HepG2 (cell line): ENCODE measurements around the gene LINGO3. TPM values are rescaled to one million over a fixed set of nuclear protein-coding genes. Genes with fewer than 3 reads are reported as not detected.

Source experiments
- ATAC-seq: fragments of 200-7000 bp; cut with Tn5 transposase; 3 replicates; pipeline ENCODE4 v1.9.1; 2020; ENCODE audit warnings: mild to moderate bottlenecking, moderate library complexity
- BruUV-seq: library from RNA; stranded (reverse); fragments of 400-500 nt; replicated peaks from 2 replicates; lab custom pipeline; 2021; lab: Mats Ljungman, UMichigan
- CTCF ChIA-PET: fragments of 300-600 bp; formaldehyde crosslinking; extraction: SDS; loops from one replicate; lab custom pipeline; 2021; ENCODE audit warnings: low total read pairs, inconsistent platforms, low intra/inter-chr PET ratio; lab: Yijun Ruan, JAX
- POLR2A ChIA-PET: fragments of 350-600 bp; sonication (Branson Sonifier 250); formaldehyde crosslinking; loops from one replicate; lab custom pipeline; 2020; ENCODE audit warnings: antibody characterized with exemption, inconsistent platforms; lab: Yijun Ruan, JAX
- DNase-seq: peaks from one replicate; pipeline ENCODE4 v3.0.0-alpha.2; 2015; ENCODE audit warnings: low spot score
- FAIRE-seq: peaks from 3 replicates; lab custom pipeline; 2011; peaks lifted over from hg19 to GRCh38; lab: Jason Lieb, UNC
- H2AFZ ChIP-seq: one replicate; pipeline ENCODE4 v1.6.1; 2011; ENCODE audit warnings: low read length, inconsistent platforms
- H3K27ac ChIP-seq: fragments of 300-600 bp; 3 replicates; pipeline ENCODE4 v1.8.0; 2011; ENCODE audit warnings: mixed run types, mild to moderate bottlenecking, mixed read lengths, low read length, inconsistent platforms; ENCODE audit not compliant: insufficient read depth; ENCODE audit errors: extremely low read length
- H3K27me3 ChIP-seq, 2 experiments: fragments of 200-600 bp in 1 of 2; 2 replicates in 1 of 2; 3 replicates in 1 of 2; pipeline versions ENCODE4 v1.6.0 to v1.8.0; 2011; ENCODE audit warnings: low read length in 2 of 2, mild to moderate bottlenecking in 2 of 2, moderate library complexity in 2 of 2, inconsistent platforms in 1 of 2; ENCODE audit not compliant: insufficient read depth in 2 of 2, control insufficient read depth in 1 of 2
- H3K36me3 ChIP-seq, 2 experiments: fragments of 200-600 bp in 1 of 2; replicated peaks in 1 of 2; 2 replicates in 1 of 2; 3 replicates in 1 of 2; pipeline versions ENCODE4 v1.5.1 to v1.8.0; 2011; ENCODE audit warnings: low read length in 2 of 2, inconsistent platforms in 1 of 2; ENCODE audit not compliant: insufficient read depth in 2 of 2, control insufficient read depth in 1 of 2
- H3K4me1 ChIP-seq: 2 replicates; pipeline ENCODE4 v1.5.1; 2012; ENCODE audit warnings: low read length, inconsistent platforms; ENCODE audit not compliant: insufficient read depth
- H3K4me2 ChIP-seq: 2 replicates; pipeline ENCODE4 v1.6.0; 2011; ENCODE audit warnings: low read depth, low read length, inconsistent platforms
- H3K4me3 ChIP-seq, 3 experiments: fragments of 200-600 bp in 1 of 3; sonication (generic), shearing (Covaris generic) in 1 of 3; replicated peaks in 1 of 3; 2 replicates each; pipeline ENCODE4 v1.5.1; 2011 to 2016; ENCODE audit warnings: low read length in 3 of 3, inconsistent platforms in 2 of 3, low read depth in 2 of 3, mild to moderate bottlenecking in 2 of 3, control low read depth in 1 of 3, mixed read lengths in 1 of 3; ENCODE audit not compliant: insufficient read depth in 1 of 3
- H3K79me2 ChIP-seq: one replicate; pipeline ENCODE4 v1.6.1; 2011; ENCODE audit warnings: low read length, inconsistent platforms; ENCODE audit not compliant: insufficient read depth
- H3K9ac ChIP-seq: 2 replicates; pipeline ENCODE4 v1.6.0; 2011; ENCODE audit warnings: mild to moderate bottlenecking, low read depth, low read length, inconsistent platforms; ENCODE audit not compliant: insufficient read depth
- H3K9me3 ChIP-seq: 2 replicates; pipeline ENCODE4 v1.5.1; 2012; ENCODE audit warnings: mild to moderate bottlenecking, low read length
- H4K20me1 ChIP-seq: 2 replicates; pipeline ENCODE4 v1.6.0; 2011; ENCODE audit warnings: inconsistent platforms, mild to moderate bottlenecking, low read length, moderate library complexity; ENCODE audit not compliant: insufficient read depth
- BRD4 ChIP-seq: sonication (generic); formaldehyde crosslinking; IDR thresholded peaks from 2 replicates; pipeline ENCODE4 v1.4.0; 2020; ENCODE audit warnings: missing genetic modification reagents
- ONECUT2 ChIP-seq: sonication (generic); formaldehyde crosslinking; IDR thresholded peaks from 2 replicates; pipeline ENCODE4 v1.4.0; 2020; ENCODE audit warnings: missing genetic modification reagents
- RBFOX2 ChIP-seq: fragments of 200-400 bp; formaldehyde crosslinking; IDR thresholded peaks from 2 replicates; pipeline ENCODE4 v1.6.1; 2017; ENCODE audit warnings: low read depth, mild to moderate bottlenecking, low read length
- STAG1 ChIP-seq: sonication (generic); formaldehyde crosslinking; IDR thresholded peaks from 2 replicates; pipeline ENCODE4 v1.4.0; 2020; ENCODE audit warnings: missing genetic modification reagents
- ZNF264 ChIP-seq: sonication (generic); formaldehyde crosslinking; IDR thresholded peaks from 2 replicates; pipeline ENCODE4 v1.4.0; 2020; ENCODE audit warnings: missing genetic modification reagents
- ZNF354B ChIP-seq: sonication (generic); formaldehyde crosslinking; IDR thresholded peaks from 2 replicates; pipeline ENCODE4 v1.8.0; 2022; ENCODE audit warnings: mild to moderate bottlenecking, missing genetic modification reagents
- WGBS: methylation state at CpG from one replicate; pipeline ENCODE4 v1.1.6; 2017; ENCODE audit warnings: low lambda C conversion rate; 5-methylcytosine and 5-hydroxymethylcytosine counted together
- in situ Hi-C: cut with HindIII; loops from 2 replicates; pipeline ENCODE4 v1.10.0; 2017; ENCODE audit warnings: low pct_unique_long_range_greater_than_20kb; ENCODE audit not compliant: extremely low pct_ligation_motif_present
- intact Hi-C: fragments of 100-400 bp; cut with micrococcal nuclease; formaldehyde crosslinking; loops from one replicate; pipeline ENCODE4 v1.10.0; 2022; ENCODE audit not compliant: unreplicated experiment
- polyA plus RNA-seq, 8 experiments: library from polyadenylated mRNA; depleted of rRNA in 3 of 8; stranded (reverse) in 7 of 8; unstranded in 1 of 8; fragments of >200 nt; fragmentation: Illumina TruSeq in 4 of 8; extraction: Trizol in 4 of 8; gene quantifications; 2 replicates each; pipeline versions ENCODE4 v1.2.1 to v1.2.3, GENCODE V29; 2011 to 2016; ENCODE audit warnings: low read depth in 4 of 8, missing spikeins in 1 of 8, mixed read lengths in 1 of 8; ENCODE audit not compliant: insufficient read depth in 1 of 8
- total RNA-seq, 5 experiments: library from RNA; depleted of rRNA; stranded (reverse); fragments of >200 nt; fragmentation: Illumina TruSeq; extraction: Trizol; gene quantifications; 2 replicates each; pipeline ENCODE4 v1.2.3, GENCODE V29; 2016; ENCODE audit warnings: low read depth in 1 of 5
- TF ChIP-seq, protein P1 (sequence below): sonication (generic); formaldehyde crosslinking; IDR thresholded peaks from 2 replicates; pipeline ENCODE4 v1.5.0; 2020; ENCODE audit warnings: mild to moderate bottlenecking, missing genetic modification reagents, moderate library complexity

Gene LINGO3
- total and polyA plus RNA-seq, 2 of the 13 experiments (the other 11 are each of a cell fraction or from before 2014, with no cell fraction given): not detected

DNA sequence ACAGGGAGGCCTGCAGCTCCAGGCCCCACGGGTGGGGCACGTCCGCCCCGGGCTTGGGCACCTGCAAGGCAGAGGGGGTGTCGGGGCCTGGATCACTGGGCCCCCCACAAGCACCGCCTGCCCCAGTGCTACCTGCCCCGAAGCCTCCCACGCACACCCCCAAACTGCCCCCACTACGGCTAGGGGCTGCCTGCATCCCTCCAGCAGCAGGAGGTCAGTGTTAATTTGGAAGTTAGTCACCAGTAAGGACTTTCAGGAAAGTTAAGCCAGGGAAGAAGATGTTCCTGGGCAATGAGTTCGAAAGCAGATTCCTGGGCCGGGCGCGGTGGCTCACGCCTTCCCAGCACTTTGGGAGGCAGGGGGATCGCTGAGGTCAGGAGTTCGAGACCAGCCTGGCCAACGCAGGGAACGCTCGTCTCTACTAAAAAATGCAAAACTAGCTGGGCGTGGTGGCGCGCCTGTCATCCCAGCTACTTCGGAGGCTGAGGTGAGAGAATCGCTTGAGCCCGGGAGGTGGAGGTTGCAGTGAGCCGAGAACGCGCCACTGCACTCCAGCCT, 31.4 kb downstream of the LINGO3 start:
- TF ChIP-seq ZNF354B (CRISPR knock-in tag) (no peak), ONECUT2 (CRISPR knock-in tag) (no peak), ZNF264 (CRISPR knock-in tag) (no peak), RBFOX2 (0 out of 2 replicates have a peak, but pooled peaks have one; percentile 6), STAG1 (CRISPR knock-in tag) (no peak), BRD4 (CRISPR knock-in tag) (no peak)
- TF ChIP-seq, protein P1, sequence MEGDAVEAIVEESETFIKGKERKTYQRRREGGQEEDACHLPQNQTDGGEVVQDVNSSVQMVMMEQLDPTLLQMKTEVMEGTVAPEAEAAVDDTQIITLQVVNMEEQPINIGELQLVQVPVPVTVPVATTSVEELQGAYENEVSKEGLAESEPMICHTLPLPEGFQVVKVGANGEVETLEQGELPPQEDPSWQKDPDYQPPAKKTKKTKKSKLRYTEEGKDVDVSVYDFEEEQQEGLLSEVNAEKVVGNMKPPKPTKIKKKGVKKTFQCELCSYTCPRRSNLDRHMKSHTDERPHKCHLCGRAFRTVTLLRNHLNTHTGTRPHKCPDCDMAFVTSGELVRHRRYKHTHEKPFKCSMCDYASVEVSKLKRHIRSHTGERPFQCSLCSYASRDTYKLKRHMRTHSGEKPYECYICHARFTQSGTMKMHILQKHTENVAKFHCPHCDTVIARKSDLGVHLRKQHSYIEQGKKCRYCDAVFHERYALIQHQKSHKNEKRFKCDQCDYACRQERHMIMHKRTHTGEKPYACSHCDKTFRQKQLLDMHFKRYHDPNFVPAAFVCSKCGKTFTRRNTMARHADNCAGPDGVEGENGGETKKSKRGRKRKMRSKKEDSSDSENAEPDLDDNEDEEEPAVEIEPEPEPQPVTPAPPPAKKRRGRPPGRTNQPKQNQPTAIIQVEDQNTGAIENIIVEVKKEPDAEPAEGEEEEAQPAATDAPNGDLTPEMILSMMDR (CRISPR knock-in tag): no peak
- no peaks in the 10 kb centered on the region for H3K27me3 ChIP-seq
- no peak overlapping the region for H3K4me2 ChIP-seq
- ATAC-seq: no peak
- H3K79me2 ChIP-seq: peaks cover 12% of the 10 kb centered on the region
- CTCF ChIA-PET: no interaction called here
- no peak for DNase-seq
- peaks cover 38% of the 10 kb centered on the region for H3K4me1 ChIP-seq
- no peaks in the 10 kb centered on the region for H3K9me3 ChIP-seq
- H4K20me1 ChIP-seq: peaks cover 39% of the 10 kb centered on the region
- H3K9ac ChIP-seq: no peak overlapping the region
- 95% methylated on average over 20 of the region's 28 CpGs for WGBS
- no peak overlapping the region for H3K4me3 ChIP-seq
- intact Hi-C loops (no loop called here), in situ Hi-C loops (loop anchor here (5.0 kb wide), 1 partner anchor 41 kb away; no protein-coding TSS in a partner anchor)
- no peak overlapping the region for H3K27ac ChIP-seq
- H2AFZ ChIP-seq: no peak overlapping the region
- POLR2A ChIA-PET: interaction anchor here (1.2 kb wide), 1 partner anchor 9 kb away, joined by 3 read pairs; no protein-coding TSS in a partner anchor
- FAIRE-seq: no peak
- peaks cover 4 to 13% of the 10 kb centered on the region in 2 experiments; a peak in 4 of 5 replicates for H3K36me3 ChIP-seq
- BruUV-seq: no TSS peak
